DOHH2 (cell line): ENCODE measurements around the gene SSBP3.
A peak's percentile ranks its signal among the peaks of the same experiment; 100 is the strongest.

Source experiments
- H3F3A ChIP-seq: fragments of 200-600 bp; sonication (generic), shearing (Covaris generic); 2 replicates; pipeline ENCODE4 v1.6.0; 2016; ENCODE audit warnings: antibody characterized with exemption, mild to moderate bottlenecking; ENCODE audit not compliant: control insufficient read depth, insufficient read depth
- H3K27ac ChIP-seq: fragments of 200-600 bp; sonication (generic); 2 replicates; pipeline ENCODE4 v1.5.1; 2014; ENCODE audit warnings: low read depth, mild to moderate bottlenecking, low read length, moderate library complexity
- H3K27me3 ChIP-seq: fragments of 200-600 bp; sonication (generic); 2 replicates; pipeline ENCODE4 v1.6.1; 2014; ENCODE audit warnings: mild to moderate bottlenecking, low read length, mixed read lengths; ENCODE audit not compliant: control insufficient read depth
- H3K36me3 ChIP-seq: fragments of 200-600 bp; sonication (generic); 2 replicates; pipeline ENCODE4 v1.6.1; 2014; ENCODE audit warnings: mild to moderate bottlenecking, low read length, moderate library complexity, mixed read lengths; ENCODE audit not compliant: control insufficient read depth
- H3K4me1 ChIP-seq: fragments of 200-600 bp; sonication (generic); 2 replicates; pipeline ENCODE4 v1.6.1; 2014; ENCODE audit warnings: mild to moderate bottlenecking, low read length, mixed read lengths; ENCODE audit not compliant: control insufficient read depth
- H3K4me2 ChIP-seq: fragments of 200-600 bp; sonication (generic); 2 replicates; pipeline ENCODE4 v1.6.0; 2014; ENCODE audit warnings: mild to moderate bottlenecking, low read length, moderate library complexity
- H3K4me3 ChIP-seq: fragments of 200-600 bp; sonication (generic); 2 replicates; pipeline ENCODE4 v1.5.1; 2014; ENCODE audit warnings: mild to moderate bottlenecking, low read length, mixed read lengths
- H3K79me2 ChIP-seq: fragments of 200-600 bp; sonication (generic); 2 replicates; pipeline ENCODE4 v1.6.1; 2014; ENCODE audit warnings: mild to moderate bottlenecking, low read length, mixed read lengths; ENCODE audit not compliant: control insufficient read depth
- H3K9me2 ChIP-seq: fragments of 200-600 bp; sonication (generic); replicated peaks from 2 replicates; pipeline ENCODE4 v1.6.1; 2014; ENCODE audit warnings: mild to moderate bottlenecking, low read length, mixed read lengths; ENCODE audit not compliant: control insufficient read depth
- H3K9me3 ChIP-seq: fragments of 200-600 bp; sonication (generic); 2 replicates; pipeline ENCODE4 v1.6.1; 2014; ENCODE audit warnings: antibody characterized with exemption, low read length, mixed read lengths; ENCODE audit not compliant: control insufficient read depth, insufficient read depth
- H4K20me1 ChIP-seq: fragments of 200-600 bp; sonication (generic); 2 replicates; pipeline ENCODE4 v1.6.0; 2014; ENCODE audit warnings: low read depth, mild to moderate bottlenecking, antibody characterized with exemption, low read length, moderate library complexity; ENCODE audit not compliant: control insufficient read depth, insufficient read depth
- EZH2phosphoT487 ChIP-seq: fragments of 200-600 bp; sonication (generic); IDR thresholded peaks from 2 replicates; pipeline ENCODE4 v1.6.1; 2017; ENCODE audit warnings: borderline replicate concordance, mild to moderate bottlenecking, antibody characterized with exemption, low read length, moderate library complexity, mixed read lengths
- TF ChIP-seq, protein P1 (sequence below): fragments of 200-600 bp; sonication (generic); IDR thresholded peaks from one replicate; pipeline ENCODE4 v1.5.1; 2014; ENCODE audit warnings: antibody characterized with exemption, mild to moderate bottlenecking, low read depth, low read length; ENCODE audit not compliant: poor library complexity, severe bottlenecking

Gene SSBP3

GRCh38 chr1:54311506-54311905 is 94.7 kb downstream of the SSBP3 start:
- H3K4me3 ChIP-seq: no peak overlapping the region
- H3K27ac ChIP-seq: no peak overlapping the region
- no peaks in the 10 kb centered on the region for H3K27me3 ChIP-seq
- H3K9me3 ChIP-seq: no peaks in the 10 kb centered on the region
- H3K4me1 ChIP-seq: no peaks in the 10 kb centered on the region
- no peaks in the 10 kb centered on the region for H4K20me1 ChIP-seq
- no peak overlapping the region for H3K4me2 ChIP-seq
- no peaks in the 10 kb centered on the region for H3K79me2 ChIP-seq
- H3K36me3 ChIP-seq: no peaks in the 10 kb centered on the region
- H3F3A ChIP-seq: no peaks in the 10 kb centered on the region
- H3K9me2 ChIP-seq: no peaks in the 10 kb centered on the region
- TF ChIP-seq EZH2phosphoT487: no peak

DNA sequence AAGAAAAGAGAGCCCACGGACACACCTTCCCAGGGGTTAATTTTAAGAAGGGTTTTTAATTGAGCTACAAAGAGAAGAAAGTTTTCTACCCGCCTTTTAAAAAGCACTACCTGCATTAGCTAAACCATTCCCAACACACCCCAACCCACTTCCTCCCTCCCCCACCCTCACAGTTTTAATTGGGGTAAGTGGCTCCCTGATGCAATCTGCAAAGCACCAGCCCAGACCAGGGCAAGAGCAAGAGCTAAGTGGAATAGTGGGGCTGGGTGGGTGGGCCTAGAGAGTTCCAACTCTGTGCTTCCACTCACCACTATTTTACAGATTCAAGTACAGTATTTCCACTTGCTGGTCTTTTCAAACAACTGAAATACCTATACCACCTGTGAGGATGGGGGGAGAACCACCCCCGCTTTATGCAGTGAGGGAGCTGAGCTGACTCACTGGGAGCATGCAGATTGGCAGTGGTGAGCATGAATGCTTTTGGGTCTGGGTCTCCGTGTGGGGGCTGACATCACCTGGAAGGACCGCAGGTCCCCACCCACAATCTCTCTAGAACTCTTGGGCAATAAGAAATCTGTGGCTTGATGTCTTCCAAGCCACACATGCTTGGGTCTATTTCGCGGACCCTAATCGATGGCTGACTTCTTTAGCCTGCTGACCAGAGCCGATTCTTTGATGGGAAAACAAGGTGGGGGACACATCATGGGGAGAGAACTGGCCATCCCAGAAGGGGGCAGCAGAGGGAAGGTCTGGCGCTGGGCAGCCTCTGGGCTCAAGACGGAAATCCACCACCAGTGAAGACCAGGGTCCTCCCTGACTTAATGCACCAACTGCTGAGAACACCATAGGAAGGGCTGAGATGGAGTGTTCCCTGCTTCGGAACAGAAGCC is 95.5 kb downstream of the SSBP3 start:
- Histone ChIP-seq H3F3A (no peaks in the 10 kb centered on the region), H3K4me3 (no peak overlapping the region), H3K9me3 (no peaks in the 10 kb centered on the region), H4K20me1 (no peaks in the 10 kb centered on the region), H3K79me2 (no peaks in the 10 kb centered on the region), H3K27me3 (no peaks in the 10 kb centered on the region), H3K27ac (no peak overlapping the region), H3K4me1 (no peaks in the 10 kb centered on the region), H3K9me2 (no peaks in the 10 kb centered on the region), H3K4me2 (no peak overlapping the region), H3K36me3 (no peaks in the 10 kb centered on the region)
- no peak for TF ChIP-seq EZH2phosphoT487
- TF ChIP-seq, protein P1, sequence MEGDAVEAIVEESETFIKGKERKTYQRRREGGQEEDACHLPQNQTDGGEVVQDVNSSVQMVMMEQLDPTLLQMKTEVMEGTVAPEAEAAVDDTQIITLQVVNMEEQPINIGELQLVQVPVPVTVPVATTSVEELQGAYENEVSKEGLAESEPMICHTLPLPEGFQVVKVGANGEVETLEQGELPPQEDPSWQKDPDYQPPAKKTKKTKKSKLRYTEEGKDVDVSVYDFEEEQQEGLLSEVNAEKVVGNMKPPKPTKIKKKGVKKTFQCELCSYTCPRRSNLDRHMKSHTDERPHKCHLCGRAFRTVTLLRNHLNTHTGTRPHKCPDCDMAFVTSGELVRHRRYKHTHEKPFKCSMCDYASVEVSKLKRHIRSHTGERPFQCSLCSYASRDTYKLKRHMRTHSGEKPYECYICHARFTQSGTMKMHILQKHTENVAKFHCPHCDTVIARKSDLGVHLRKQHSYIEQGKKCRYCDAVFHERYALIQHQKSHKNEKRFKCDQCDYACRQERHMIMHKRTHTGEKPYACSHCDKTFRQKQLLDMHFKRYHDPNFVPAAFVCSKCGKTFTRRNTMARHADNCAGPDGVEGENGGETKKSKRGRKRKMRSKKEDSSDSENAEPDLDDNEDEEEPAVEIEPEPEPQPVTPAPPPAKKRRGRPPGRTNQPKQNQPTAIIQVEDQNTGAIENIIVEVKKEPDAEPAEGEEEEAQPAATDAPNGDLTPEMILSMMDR: peak; percentile 62

- Histone ChIP-seq H4K20me1 (0 out of 2 replicates have a peak, but pooled peaks cover 3% of the 10 kb centered on the region), H3K79me2 (no peaks in the 10 kb centered on the region), H3K4me3 (no peak overlapping the region), H3K27ac (no peak overlapping the region), H3K27me3 (no peaks in the 10 kb centered on the region), H3F3A (no peaks in the 10 kb centered on the region), H3K4me1 (no peaks in the 10 kb centered on the region), H3K9me3 (no peaks in the 10 kb centered on the region), H3K4me2 (no peak overlapping the region), H3K36me3 (no peaks in the 10 kb centered on the region), H3K9me2 (no peaks in the 10 kb centered on the region)
- no peak for TF ChIP-seq EZH2phosphoT487
- TF ChIP-seq, protein P1: no peak
Measured at GRCh38 chr1:54309631-54310366, 96.4 kb downstream of the SSBP3 start.

DNA sequence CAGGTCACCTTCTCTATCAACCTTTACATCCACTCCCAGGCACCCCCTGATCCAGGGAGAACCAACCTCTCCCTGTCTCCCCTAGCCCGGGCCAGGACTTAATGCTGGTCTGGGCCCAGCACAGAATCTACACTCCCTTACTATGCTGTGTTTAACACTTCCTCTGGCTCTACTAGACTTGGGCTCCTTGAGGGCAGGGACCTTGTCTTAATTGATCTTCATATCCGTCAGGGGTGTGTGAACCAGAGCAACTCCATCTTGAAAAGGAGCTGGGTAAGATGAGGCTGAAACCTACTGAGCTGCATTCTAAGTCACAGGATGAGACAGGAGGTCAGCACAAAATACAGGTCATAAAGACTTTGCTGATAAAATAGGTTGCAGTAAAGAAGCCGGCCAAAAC is 98.9 kb downstream of the SSBP3 start:
- Histone ChIP-seq H3K27ac (no peak overlapping the region), H3K36me3 (no peaks in the 10 kb centered on the region), H3K4me1 (no peaks in the 10 kb centered on the region), H3K4me3 (no peak overlapping the region), H3K9me3 (no peaks in the 10 kb centered on the region), H3K79me2 (no peaks in the 10 kb centered on the region), H3K27me3 (no peaks in the 10 kb centered on the region), H3F3A (no peaks in the 10 kb centered on the region), H4K20me1 (0 out of 2 replicates have a peak, but pooled peaks cover 7% of the 10 kb centered on the region), H3K9me2 (no peaks in the 10 kb centered on the region), H3K4me2 (no peak overlapping the region)
- no peak for TF ChIP-seq EZH2phosphoT487
- TF ChIP-seq, protein P1: no peak
